SH-SY5Y (cell line): ENCODE results near the gene UBALD2.

Source experiments
- GATA2 ChIP-seq: IDR thresholded peaks from 2 replicates; pipeline ENCODE4 v1.6.1; 2011; ENCODE audit warnings: mild to moderate bottlenecking, low read depth, low read length
- GATA3 ChIP-seq: IDR thresholded peaks from 2 replicates; pipeline ENCODE4 v1.6.1; 2011; ENCODE audit warnings: low read depth, mild to moderate bottlenecking, low read length, moderate library complexity

UBALD2 gene

GRCh38 chr17:76270127-76270592, 5.0 kb downstream of the UBALD2 start:
- TF ChIP-seq GATA2 (no peak), GATA3 (no peak)

- no peak for TF ChIP-seq GATA3
- no peak for TF ChIP-seq GATA2
Measured at GRCh38 chr17:76270770-76271668, 5.9 kb downstream of the UBALD2 start.

- TF ChIP-seq GATA3 (no peak), GATA2 (no peak)
Measured at GRCh38 chr17:76271669-76272540, 6.8 kb downstream of the UBALD2 start.

GRCh38 chr17:76272541-76273444, 7.6 kb downstream of the UBALD2 start:
- TF ChIP-seq GATA3 (no peak), GATA2 (no peak)

- TF ChIP-seq GATA2, result no peak
- TF ChIP-seq GATA3, result no peak
Measured at GRCh38 chr17:76273445-76274111, 8.4 kb downstream of the UBALD2 start.

GRCh38 chr17:76274112-76274956, 9.2 kb downstream of the UBALD2 start:
- TF ChIP-seq GATA2 (no peak), GATA3 (no peak)

GRCh38 chr17:76275382-76276068, 10.4 kb downstream of the UBALD2 start:
- TF ChIP-seq GATA3, result no peak
- no peak for TF ChIP-seq GATA2

GRCh38 chr17:76276069-76276431, 10.9 kb downstream of the UBALD2 start:
- TF ChIP-seq GATA2 (no peak), GATA3 (no peak)

- TF ChIP-seq GATA3, result no peak
- TF ChIP-seq GATA2, result no peak
Measured at GRCh38 chr17:76276461-76277299, 11.5 kb downstream of the UBALD2 start.

- TF ChIP-seq GATA3 (no peak), GATA2 (no peak)
Measured at GRCh38 chr17:76277300-76278267, 12.4 kb downstream of the UBALD2 start.
